Measurements from ENCODE around the gene EMC7.
"Not testable (repeated sequence)": the region's sequence is repeated elsewhere in the genome, so short reads cannot be mapped to it uniquely, and the experiment has no call there.

Gene EMC7

DNA sequence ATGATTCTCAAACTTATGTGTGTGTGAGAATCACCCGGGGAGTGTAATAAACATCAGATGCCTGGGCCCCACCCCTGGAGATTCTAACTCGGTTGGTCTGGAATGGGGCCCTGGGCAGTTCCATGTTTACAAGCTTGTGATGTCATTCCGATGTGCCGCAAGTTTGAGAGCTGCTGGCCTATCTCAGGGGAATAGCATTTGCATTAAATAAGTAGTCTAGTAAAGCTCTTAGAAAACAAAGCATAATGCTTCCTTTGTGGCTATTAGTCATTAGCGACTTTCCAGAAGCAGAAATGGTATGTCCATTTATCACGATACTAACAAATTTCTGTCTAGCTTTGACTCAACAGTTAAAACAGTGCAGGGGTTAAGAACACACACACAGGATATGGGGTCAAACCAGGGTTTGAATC, 21.1 kb upstream of the EMC7 start:
- Histone ChIP-seq H3K36me3 (ENCODE audit: insufficient read depth, low read length) (no peaks in the 10 kb centered on the region), H3K27ac (no peak overlapping the region), H3K4me3 (no peak overlapping the region), H3K9ac (ENCODE audit: insufficient read length) (no peak overlapping the region), H3K9me3 (ENCODE audit: low read depth, low read length) (no peaks in the 10 kb centered on the region)
- no peak for TF ChIP-seq POLR2AphosphoS5 (IDR thresholded peaks at IDR 0.05; ENCODE audit: borderline replicate concordance, low read depth, low read length)
- TF ChIP-seq FOXP2 (optimal IDR thresholded peaks at IDR 0.05; ENCODE audit: control extremely low read depth, extremely low read length, insufficient read depth): no peak
- TF ChIP-seq EZH2 (IDR thresholded peaks at IDR 0.05): no peak
- DNase-seq (ENCODE audit: low read depth, low spot score): no peak

DNA sequence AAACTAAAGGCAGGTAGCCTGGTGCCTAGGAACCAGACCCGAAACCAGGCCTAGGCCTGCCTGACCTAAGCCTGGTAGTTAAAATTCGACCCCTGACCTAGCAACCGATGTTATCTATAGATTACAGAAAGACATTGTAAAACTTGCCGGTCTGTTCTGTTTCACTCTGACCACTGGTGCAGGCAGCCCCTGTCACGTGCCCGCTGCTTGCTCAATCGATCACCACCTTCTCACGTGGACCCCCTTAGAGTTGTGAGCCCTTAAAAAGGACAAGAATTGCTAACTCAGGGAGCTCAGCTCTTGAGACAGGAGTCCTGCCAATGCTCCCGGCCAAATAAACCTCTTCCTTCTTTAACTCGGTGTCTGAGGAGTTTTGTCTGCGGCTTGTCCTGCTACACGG, 20.1 kb upstream of the EMC7 start:
- H3K9me3 ChIP-seq (ENCODE audit: low read depth, low read length); H3K9ac ChIP-seq (ENCODE audit: insufficient read length); H3K4me3 ChIP-seq; H3K36me3 ChIP-seq (ENCODE audit: insufficient read depth, low read length); DNase-seq (ENCODE audit: low read depth, low spot score); H3K27ac ChIP-seq: not testable (repeated sequence)

DNA sequence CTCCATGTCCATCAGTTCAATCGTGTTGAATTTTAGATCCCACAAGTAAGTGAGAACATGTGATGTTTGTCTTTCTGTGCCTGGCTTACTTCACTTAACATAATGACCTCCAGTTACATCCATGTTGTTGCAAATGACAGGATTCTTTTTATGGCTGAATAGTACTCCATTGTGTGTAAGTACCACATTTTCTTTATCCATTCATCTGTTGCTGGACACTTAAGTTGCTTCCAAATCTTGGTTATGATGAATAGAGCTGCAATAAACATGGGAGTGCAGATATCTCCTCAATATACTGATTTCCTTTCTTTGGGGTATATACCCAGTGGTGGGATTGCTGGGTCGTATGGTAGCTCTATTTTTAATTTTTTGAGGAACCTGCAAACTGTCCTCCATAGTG, 18.8 kb upstream of the EMC7 start:
- DNase-seq (ENCODE audit: low read depth, low spot score); H3K4me3 ChIP-seq; H3K36me3 ChIP-seq (ENCODE audit: insufficient read depth, low read length); H3K27ac ChIP-seq; H3K9me3 ChIP-seq (ENCODE audit: low read depth, low read length); H3K9ac ChIP-seq (ENCODE audit: insufficient read length): not testable (repeated sequence)

DNA sequence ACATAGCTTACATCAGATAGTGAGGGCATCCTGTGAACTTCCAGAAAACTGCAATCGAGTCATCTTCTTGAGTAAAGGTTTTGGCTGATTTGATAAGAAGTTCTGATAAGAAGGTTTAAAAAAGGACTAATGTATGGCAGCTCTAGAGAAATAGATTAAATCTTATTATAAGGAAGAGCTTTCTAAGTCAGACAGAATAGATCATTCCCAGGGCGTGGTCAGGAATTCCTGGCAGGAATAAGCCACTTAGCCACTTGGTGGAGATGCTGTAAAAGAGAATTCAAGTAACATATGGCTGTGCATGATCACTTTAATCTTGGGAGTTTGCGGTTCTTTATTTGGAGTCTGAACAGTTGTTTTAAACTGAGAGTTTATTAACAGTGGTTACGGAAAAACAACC, 17.6 kb upstream of the EMC7 start:
- TF ChIP-seq FOXP2 (optimal IDR thresholded peaks at IDR 0.05; ENCODE audit: control extremely low read depth, extremely low read length, insufficient read depth) (no peak), EZH2 (IDR thresholded peaks at IDR 0.05) (no peak), POLR2AphosphoS5 (IDR thresholded peaks at IDR 0.05; ENCODE audit: borderline replicate concordance, low read depth, low read length) (no peak)
- DNase-seq (ENCODE audit: low read depth, low spot score): no peak
- no peaks in the 10 kb centered on the region for H3K36me3 ChIP-seq (ENCODE audit: insufficient read depth, low read length)
- no peak overlapping the region for H3K4me3 ChIP-seq
- no peak overlapping the region for H3K27ac ChIP-seq
- no peak overlapping the region for H3K9ac ChIP-seq (ENCODE audit: insufficient read length)
- no peaks in the 10 kb centered on the region for H3K9me3 ChIP-seq (ENCODE audit: low read depth, low read length)

DNA sequence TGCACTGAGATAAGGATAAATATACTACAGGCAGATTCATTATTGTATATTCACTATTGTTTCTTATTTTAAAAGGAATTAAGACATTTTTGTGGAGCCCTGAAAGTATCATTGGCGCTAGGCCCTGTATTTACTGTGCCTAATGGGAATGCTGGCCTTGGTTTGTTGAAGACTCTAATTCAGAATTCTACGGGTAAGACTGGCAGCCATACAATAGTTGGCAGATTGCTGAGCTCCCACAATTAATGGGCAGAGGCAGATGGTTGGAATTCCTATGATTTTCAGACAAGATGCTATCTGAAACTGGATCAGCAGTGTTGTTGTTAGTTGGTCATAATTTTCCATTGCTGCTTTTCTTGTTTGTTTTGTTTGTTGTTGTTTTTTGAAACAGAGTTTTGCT, 15.0 kb upstream of the EMC7 start:
- H3K4me3 ChIP-seq: no peak overlapping the region
- H3K27ac ChIP-seq: no peak overlapping the region
- no peaks in the 10 kb centered on the region for H3K9me3 ChIP-seq (ENCODE audit: low read depth, low read length)
- no peak for TF ChIP-seq POLR2AphosphoS5 (IDR thresholded peaks at IDR 0.05; ENCODE audit: borderline replicate concordance, low read depth, low read length)
- TF ChIP-seq FOXP2 (optimal IDR thresholded peaks at IDR 0.05; ENCODE audit: control extremely low read depth, extremely low read length, insufficient read depth): no peak
- no peak for TF ChIP-seq EZH2 (IDR thresholded peaks at IDR 0.05)
- no peak overlapping the region for H3K9ac ChIP-seq (ENCODE audit: insufficient read length)
- DNase-seq (ENCODE audit: low read depth, low spot score): no peak
- no peaks in the 10 kb centered on the region for H3K36me3 ChIP-seq (ENCODE audit: insufficient read depth, low read length)

DNA sequence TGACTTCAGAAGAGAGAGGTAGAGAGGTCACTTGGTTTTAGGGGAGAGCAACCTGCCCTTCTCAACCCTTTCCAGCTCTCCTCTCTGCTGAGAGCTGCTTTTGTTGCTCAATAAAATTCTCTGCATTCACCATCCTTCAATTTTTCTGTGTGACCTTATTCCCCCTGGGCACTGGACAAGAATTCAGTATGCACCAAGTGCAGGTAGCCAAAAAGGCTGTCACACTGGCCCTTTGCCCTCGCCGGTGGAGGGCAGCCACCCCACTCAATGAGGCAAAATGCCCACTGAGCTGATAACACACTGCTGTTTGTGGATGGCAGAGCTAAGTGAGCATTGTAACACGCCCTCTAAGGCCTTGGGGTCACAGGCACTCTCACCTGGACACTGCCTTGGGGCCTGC, 13.1 kb upstream of the EMC7 start:
- Histone ChIP-seq H3K4me3 (no peak overlapping the region), H3K27ac (no peak overlapping the region), H3K9ac (ENCODE audit: insufficient read length) (no peak overlapping the region), H3K36me3 (ENCODE audit: insufficient read depth, low read length) (no peaks in the 10 kb centered on the region), H3K9me3 (ENCODE audit: low read depth, low read length) (no peaks in the 10 kb centered on the region)
- no peak for DNase-seq (ENCODE audit: low read depth, low spot score)
- no peak for TF ChIP-seq EZH2 (IDR thresholded peaks at IDR 0.05)
- TF ChIP-seq POLR2AphosphoS5 (IDR thresholded peaks at IDR 0.05; ENCODE audit: borderline replicate concordance, low read depth, low read length): no peak
- TF ChIP-seq FOXP2 (optimal IDR thresholded peaks at IDR 0.05; ENCODE audit: control extremely low read depth, extremely low read length, insufficient read depth): no peak

DNA sequence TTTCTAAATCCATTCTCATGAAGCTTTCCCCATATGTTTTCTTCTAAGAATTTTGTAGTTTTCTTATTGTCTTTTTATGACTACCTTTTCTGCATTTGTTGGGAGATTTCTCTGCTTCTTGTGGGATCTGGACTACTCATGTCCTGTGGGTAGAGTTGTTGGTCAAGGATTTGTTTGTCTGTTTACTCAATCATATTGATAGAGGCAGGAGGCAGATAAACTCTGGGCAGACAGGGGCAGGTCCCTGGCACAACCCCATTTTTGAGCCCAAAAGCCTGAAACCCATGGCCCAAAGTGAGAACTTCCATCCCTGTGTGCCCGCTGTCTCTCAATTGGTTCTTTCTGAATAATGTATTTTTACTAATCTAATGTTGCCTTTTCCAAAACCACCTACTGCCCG, 12.6 kb upstream of the EMC7 start:
- Histone ChIP-seq H3K9ac (ENCODE audit: insufficient read length) (no peak overlapping the region), H3K27ac (no peak overlapping the region), H3K36me3 (ENCODE audit: insufficient read depth, low read length) (no peaks in the 10 kb centered on the region), H3K4me3 (no peak overlapping the region), H3K9me3 (ENCODE audit: low read depth, low read length) (no peaks in the 10 kb centered on the region)
- TF ChIP-seq FOXP2 (optimal IDR thresholded peaks at IDR 0.05; ENCODE audit: control extremely low read depth, extremely low read length, insufficient read depth) (no peak), POLR2AphosphoS5 (IDR thresholded peaks at IDR 0.05; ENCODE audit: borderline replicate concordance, low read depth, low read length) (no peak), EZH2 (IDR thresholded peaks at IDR 0.05) (no peak)
- DNase-seq (ENCODE audit: low read depth, low spot score): no peak

DNA sequence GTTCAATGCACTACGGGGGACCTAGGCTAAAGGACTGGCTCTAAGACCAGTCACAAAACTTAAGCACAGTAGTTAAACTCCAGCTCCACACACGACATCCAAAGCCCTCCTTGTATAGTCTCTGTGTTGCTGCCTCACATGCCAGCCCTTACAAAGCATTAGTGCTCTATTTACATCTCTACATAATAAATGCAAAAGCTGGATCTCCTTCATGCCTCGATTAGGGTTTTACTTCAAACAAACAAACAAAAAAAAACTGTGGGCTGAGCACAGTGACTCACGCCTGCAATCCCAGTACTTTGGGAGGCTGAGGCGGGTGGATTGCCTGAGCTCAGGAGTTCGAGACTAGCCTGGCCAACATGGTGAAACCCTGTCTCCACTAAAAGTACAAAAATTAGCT, 9.8 kb upstream of the EMC7 start:
- Histone ChIP-seq H3K9ac (ENCODE audit: insufficient read length) (no peak overlapping the region), H3K36me3 (ENCODE audit: insufficient read depth, low read length) (no peaks in the 10 kb centered on the region), H3K9me3 (ENCODE audit: low read depth, low read length) (no peaks in the 10 kb centered on the region), H3K4me3 (no peak overlapping the region), H3K27ac (no peak overlapping the region)
- TF ChIP-seq FOXP2 (optimal IDR thresholded peaks at IDR 0.05; ENCODE audit: control extremely low read depth, extremely low read length, insufficient read depth) (no peak), EZH2 (IDR thresholded peaks at IDR 0.05) (no peak), POLR2AphosphoS5 (IDR thresholded peaks at IDR 0.05; ENCODE audit: borderline replicate concordance, low read depth, low read length) (no peak)
- DNase-seq (ENCODE audit: low read depth, low spot score): no peak

DNA sequence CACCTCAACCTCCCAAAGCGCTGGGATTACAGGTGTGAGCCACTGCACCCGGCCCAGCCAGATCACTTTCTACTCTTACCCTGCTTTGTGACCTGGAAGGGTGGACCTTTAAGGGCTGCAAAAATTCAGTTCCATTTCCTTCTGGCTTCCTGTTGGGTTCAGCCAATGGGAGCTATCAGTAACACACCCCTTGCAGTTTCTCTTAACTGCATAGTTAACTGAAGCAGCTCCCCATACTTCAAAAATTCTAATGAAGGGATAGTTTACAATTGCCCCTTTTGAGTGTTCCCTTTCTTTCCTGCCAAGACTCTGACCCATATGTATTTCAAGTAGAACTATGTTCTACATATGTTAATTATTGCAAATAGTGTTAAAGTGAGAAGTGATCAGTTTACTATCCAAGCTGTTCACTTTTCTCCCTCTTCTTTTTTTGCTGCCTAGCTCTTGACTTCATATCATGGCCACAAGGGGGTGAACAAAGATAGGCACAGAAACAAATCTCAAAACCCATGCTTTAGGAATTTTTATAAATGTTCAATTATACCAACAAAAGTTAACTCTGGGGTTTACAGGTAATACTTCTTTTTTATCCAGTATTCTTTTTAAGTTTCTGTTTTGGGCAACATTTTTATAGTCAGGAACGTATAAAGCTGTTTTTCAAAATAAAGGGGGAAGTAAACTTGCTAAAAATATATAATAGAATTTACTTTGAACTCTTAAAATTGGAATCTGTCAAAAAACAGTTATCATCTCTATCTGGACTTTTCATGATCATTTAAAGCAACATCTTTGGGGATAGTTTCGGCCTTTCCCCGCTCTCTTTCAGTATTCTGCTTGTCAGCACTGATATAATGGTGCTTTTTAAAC, 8.4 kb upstream of the EMC7 start:
- Histone ChIP-seq H3K4me3 (no peak overlapping the region), H3K27ac (no peak overlapping the region), H3K36me3 (ENCODE audit: insufficient read depth, low read length) (no peaks in the 10 kb centered on the region), H3K9ac (ENCODE audit: insufficient read length) (no peak overlapping the region), H3K9me3 (ENCODE audit: low read depth, low read length) (no peaks in the 10 kb centered on the region)
- TF ChIP-seq POLR2AphosphoS5 (IDR thresholded peaks at IDR 0.05; ENCODE audit: borderline replicate concordance, low read depth, low read length) (no peak), EZH2 (IDR thresholded peaks at IDR 0.05) (no peak), FOXP2 (optimal IDR thresholded peaks at IDR 0.05; ENCODE audit: control extremely low read depth, extremely low read length, insufficient read depth) (no peak)
- peak; percentile 18 for DNase-seq (ENCODE audit: low read depth, low spot score)

All from SK-N-MC (cell line).